IMR-90 (cell line): ENCODE measurements around the gene TRIM4.

ENCODE experiments used
- BHLHE40 ChIP-seq: fragments of 150-350 bp; IDR thresholded peaks from 2 replicates; pipeline ENCODE4 v1.6.1; 2016; ENCODE audit warnings: mild to moderate bottlenecking, low read depth, low read length
- CEBPB ChIP-seq: IDR thresholded peaks from 2 replicates; pipeline ENCODE4 v1.6.1; 2012; ENCODE audit warnings: low read depth, low read length, improper control_type of control experiment
- CTCF ChIP-seq: conservative IDR thresholded peaks from 2 replicates; pipeline ENCODE4 v1.5.1; 2012; ENCODE audit warnings: mild to moderate bottlenecking, low read depth, low read length, improper control_type of control experiment
- ELK1 ChIP-seq: fragments of 150-350 bp; IDR thresholded peaks from 2 replicates; pipeline ENCODE4 v1.6.1; 2016; ENCODE audit warnings: low read depth, mild to moderate bottlenecking, low read length, moderate library complexity, borderline replicate concordance
- FOS ChIP-seq: fragments of 150-350 bp; IDR thresholded peaks from 2 replicates; pipeline ENCODE4 v1.6.1; 2016; ENCODE audit warnings: low read depth, low read length
- POLR2A ChIP-seq: IDR thresholded peaks from 2 replicates; pipeline ENCODE4 v1.6.1; 2012; ENCODE audit warnings: mild to moderate bottlenecking, low read depth, low read length
- RAD21 ChIP-seq: IDR thresholded peaks from 2 replicates; pipeline ENCODE4 v1.6.1; 2012; ENCODE audit warnings: low read length, improper control_type of control experiment
- SMC3 ChIP-seq: fragments of 150-350 bp; IDR thresholded peaks from 2 replicates; pipeline ENCODE4 v1.6.1; 2016; ENCODE audit warnings: low read depth, mild to moderate bottlenecking, antibody characterized with exemption, low read length, moderate library complexity
- USF2 ChIP-seq: fragments of 150-350 bp; IDR thresholded peaks from 2 replicates; pipeline ENCODE4 v1.6.1; 2017; ENCODE audit warnings: mild to moderate bottlenecking, antibody characterized with exemption, low read length, low read depth

- TF ChIP-seq CTCF = no peak
- no peak for TF ChIP-seq CEBPB
- TF ChIP-seq SMC3 = no peak
- TF ChIP-seq POLR2A = no peak
- no peak for TF ChIP-seq USF2
- TF ChIP-seq RAD21 = no peak
- no peak for TF ChIP-seq FOS
- no peak for TF ChIP-seq ELK1
- TF ChIP-seq BHLHE40 = no peak
Observed at GRCh38 chr7:99955247-99955646, 35.9 kb upstream of the TRIM4 start.
